Endothelial cell of hepatic sinusoid (primary cell): Measurements from ENCODE around the gene LCP1.

Source experiments
- in situ Hi-C: cut with HindIII; loops from 2 replicates; pipeline ENCODE4 v1.10.0; 2017; ENCODE audit warnings: low sequenced_read_pairs

Gene LCP1

GRCh38 chr13:46183018-46183946, 1.3 kb upstream of the LCP1 start:
- in situ Hi-C loops, result no loop called here

DNA sequence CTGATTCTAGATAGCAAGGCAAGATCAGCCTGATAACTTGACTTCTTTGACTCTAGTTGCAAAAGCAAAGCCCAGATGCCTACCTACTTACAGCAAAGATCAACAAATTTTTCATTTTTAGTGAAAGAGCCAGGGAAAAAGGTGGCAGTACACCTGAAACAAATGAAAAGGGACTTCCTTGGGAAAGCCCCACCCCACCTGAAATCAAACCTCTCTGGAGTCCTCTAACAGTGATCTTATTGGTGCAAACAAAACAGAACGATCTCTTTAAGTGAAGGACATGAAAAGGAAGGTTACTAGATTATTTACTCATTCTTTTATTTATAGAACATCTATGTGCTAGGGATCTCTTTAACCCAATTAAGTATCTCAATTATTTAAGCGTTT, 507 bp upstream of the LCP1 start:
- in situ Hi-C loops, result no loop called here

- in situ Hi-C loops, result no loop called here
Observed at GRCh38 chr13:46181377-46181839, 569 bp downstream of the LCP1 start.

DNA sequence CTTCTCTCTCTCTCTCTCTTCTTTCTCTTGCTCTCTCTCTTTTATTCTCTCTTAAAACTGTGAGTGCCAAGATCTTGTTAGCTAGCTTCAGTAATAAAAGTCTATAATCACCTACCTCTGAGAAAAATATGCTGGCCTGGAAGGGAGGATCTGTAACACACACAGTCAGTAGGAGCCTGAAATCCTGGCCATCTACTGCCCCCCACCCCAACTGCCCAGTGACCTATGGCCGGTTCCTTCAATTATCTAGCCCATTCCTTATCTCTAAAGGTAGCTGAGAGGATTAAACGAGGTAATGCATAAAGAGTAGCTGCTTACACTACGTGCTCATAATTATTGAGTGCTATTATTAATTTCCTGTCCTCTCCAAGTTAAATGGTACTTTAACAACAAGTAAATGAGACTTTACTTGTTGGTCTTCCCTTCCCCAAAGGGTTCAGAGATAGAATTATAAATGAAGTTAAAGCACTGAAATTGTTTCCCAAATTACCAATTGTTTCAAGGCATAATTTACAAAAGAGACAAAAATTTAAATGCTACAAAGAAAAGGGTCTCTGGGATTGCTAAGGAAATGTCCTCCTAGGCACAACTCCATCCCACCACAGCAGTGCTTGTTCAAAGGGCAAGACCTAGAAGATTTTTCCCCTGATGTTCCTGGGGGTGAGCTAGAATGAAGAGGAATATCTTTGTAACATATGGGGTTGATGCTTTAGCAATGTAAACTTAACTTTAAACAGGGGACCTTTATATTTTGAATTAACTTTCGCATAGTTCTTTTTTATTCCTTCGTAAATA, 1.8 kb downstream of the LCP1 start:
- in situ Hi-C loops, result no loop called here

DNA sequence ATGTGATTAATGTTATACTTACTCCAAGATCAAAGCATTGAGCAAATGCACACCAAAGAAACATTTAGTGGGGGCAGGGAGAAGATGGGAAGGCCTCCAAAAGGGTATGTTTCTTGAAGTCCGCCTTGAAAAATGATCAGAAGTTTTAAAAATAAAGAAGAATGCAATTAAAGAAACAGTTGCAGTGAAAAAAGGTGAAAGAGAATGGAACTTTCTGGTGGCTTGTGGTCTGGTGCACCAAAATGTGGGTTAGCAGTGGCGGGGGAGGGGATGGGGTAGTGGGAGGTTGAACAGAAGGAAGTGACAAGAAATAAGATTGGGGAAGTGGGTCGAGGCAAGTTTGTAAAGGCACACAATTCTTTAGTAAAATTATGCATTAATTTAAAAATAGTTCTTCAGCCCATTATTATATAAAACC, 2.5 kb downstream of the LCP1 start:
- in situ Hi-C loops, result no loop called here

- in situ Hi-C loops, result no loop called here
Observed at GRCh38 chr13:46178821-46179220, 3.2 kb downstream of the LCP1 start.

GRCh38 chr13:46178143-46178542, 3.8 kb downstream of the LCP1 start:
- in situ Hi-C loops, result no loop called here

DNA sequence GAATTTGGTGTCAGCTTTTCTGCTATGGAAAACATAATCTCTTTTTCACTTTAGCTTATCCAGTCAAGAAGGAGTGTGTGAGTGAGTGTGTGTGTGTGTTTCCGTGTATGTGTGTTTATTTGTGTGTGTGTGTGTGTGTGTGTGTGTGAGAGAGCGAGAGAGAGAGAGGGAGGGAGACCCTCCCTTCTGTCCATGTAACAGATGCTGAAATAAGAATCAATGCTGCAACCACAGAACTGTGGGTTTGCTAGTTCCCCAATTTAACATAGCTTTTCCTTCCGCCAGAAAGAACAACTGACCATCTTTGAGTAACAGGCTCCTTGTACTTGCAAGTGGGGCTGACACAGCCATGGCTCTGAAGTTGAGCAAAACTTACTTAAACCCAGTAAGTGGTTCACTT, 5.2 kb downstream of the LCP1 start:
- in situ Hi-C loops, result no loop called here

DNA sequence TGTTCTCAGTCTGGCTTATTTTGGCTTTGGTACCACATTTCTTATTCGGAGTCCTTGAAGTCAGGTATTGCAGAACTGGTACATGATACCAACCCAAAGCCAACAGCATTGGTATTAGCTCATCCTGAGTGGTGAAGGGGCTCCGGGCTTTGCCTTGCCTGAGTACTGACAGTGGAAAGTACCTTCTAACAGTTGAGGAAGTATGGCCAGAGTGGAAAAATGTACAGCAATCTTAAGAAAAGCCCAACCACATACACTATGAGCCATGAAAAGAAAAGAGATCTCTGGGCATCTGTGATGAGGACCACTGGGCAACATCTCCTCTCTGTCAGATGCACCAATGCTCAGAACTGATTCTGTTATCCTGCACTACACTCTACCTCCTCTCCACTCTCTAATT, 8.3 kb downstream of the LCP1 start:
- in situ Hi-C loops, result no loop called here

DNA sequence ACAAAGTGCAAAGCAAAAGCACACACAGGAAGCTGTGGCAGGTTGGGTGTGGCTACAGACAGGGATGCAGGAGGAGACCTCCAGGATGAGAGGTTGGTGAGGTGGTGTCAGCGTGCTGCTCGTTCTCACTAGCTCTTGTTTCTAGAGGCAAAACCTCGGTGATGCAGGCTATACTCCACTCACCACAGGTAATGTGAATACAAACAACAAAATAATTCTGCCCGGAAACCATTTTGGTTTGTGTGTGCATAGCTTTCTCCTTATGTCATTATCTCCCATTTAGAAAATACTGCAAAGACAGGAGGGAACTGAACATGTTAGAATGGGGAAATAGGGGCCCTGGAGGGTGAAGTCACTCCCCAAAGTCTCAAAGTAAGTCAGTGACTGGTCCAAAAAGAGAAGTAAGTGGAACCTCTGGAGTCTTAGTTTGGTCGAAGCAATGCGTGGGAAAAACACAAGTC, 9.4 kb downstream of the LCP1 start:
- in situ Hi-C loops, result no loop called here

GRCh38 chr13:46171739-46172138, 10.2 kb downstream of the LCP1 start:
- in situ Hi-C loops, result no loop called here

DNA sequence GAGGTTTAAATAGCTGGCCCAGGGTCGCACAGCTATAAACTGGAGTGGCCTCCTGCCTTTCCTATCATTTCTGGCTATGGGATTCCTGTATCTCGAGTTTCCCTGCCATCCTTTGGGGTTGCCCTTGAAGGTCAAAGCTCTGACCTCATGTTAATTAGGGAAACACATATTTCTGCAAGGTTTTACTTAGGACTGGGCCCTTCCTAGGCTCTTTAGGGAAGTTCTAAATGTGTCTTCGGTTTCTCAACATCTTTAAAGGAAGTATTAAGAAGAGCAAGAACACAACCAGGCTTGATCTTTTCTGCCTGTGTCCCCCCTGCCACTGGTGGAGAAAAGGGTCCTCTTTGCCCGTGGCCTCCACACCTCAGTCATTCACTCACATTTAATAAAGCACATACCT, 10.8 kb downstream of the LCP1 start:
- in situ Hi-C loops, result no loop called here

GRCh38 chr13:46170687-46171086, 11.3 kb downstream of the LCP1 start:
- in situ Hi-C loops, result no loop called here

GRCh38 chr13:46170268-46170667, 11.7 kb downstream of the LCP1 start:
- in situ Hi-C loops, result no loop called here

DNA sequence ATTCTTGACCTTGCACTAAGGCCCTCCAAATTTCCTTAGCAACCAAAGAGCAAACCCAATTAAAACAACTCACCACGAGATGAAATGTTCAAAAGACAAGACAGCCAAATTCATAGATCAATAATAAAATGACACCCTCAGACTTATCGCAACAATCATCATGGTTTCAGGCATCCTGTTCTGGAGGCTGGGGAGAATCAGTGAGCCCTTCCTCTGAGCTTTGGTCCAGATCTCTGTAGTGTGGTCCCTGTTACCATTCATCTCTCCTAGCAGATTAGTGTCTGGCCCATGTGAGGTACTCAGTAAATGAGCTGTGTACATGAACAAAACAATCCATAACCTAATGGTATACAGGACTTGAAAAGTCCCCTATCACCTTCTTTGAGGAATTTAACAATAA, 12.2 kb downstream of the LCP1 start:
- in situ Hi-C loops, result no loop called here

- in situ Hi-C loops, result no loop called here
Observed at GRCh38 chr13:46168783-46169182, 13.2 kb downstream of the LCP1 start.

GRCh38 chr13:46168341-46168740, 13.6 kb downstream of the LCP1 start:
- in situ Hi-C loops, result no loop called here

DNA sequence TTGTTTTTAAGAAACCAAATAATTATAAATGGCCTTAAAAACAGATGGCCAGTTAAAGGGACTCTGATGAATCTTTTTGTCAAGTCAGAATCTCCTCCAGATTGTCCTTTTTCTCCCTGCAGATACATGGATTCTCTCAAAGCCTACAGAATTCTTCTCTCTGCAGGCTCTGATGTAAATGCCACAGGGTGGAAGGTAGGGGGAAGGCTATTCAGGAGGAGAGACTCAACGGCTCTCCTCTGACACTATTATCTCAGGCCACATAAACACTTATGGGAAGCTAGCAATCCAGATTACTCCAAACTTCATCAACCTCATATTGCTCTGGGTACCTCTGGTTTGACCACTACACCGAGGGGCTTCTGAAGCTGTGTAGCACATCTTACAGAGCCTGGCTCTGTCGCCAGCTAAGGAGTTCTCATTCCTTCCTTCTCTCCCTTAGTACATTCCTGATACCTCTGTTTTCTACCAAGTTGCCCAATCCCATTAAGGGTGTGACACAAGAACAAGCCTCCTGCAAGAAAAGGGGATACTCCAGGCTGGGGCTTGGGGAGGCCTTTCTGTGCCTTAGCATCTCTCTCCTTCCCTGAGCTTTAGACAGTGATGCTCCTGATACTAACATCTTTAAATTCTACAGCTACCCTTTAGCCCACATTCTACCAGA, 14.9 kb downstream of the LCP1 start:
- in situ Hi-C loops, result no loop called here

GRCh38 chr13:46166224-46166584, 15.8 kb downstream of the LCP1 start:
- in situ Hi-C loops, result no loop called here

DNA sequence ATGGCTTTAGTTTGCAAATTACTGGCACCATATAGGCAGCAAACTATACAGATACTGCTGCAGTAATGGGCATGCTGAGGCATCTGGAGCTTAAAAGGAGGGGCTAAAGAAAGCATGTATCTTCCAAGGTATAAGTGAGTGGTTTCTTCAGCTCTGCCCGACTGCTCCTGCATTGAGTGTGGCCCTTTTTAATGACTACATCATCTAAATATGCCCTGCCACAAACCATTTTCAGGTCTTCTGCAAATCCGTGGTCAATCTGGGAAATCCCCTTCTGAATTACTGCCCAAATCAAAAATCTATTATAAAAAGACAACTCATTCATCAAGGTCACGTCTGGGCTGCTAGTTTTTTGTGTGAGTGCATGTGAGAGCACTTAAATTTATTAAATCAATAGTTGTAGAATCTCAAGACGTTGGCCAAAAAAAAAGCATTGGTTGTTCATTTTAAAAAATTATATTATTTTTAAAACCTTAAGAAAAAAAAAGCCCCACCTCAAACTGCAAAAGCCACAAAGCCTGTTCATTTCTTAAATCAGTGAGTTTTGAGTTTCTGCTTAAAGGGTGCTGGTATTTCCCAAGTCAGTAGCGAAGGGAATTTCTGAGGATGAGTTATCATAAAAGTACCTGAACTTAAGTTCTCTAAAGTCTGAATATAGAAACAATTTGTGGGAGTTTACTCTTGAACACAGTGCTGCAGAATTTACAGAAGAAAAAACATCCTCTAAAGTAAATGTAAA, 16.3 kb downstream of the LCP1 start:
- in situ Hi-C loops, result no loop called here

DNA sequence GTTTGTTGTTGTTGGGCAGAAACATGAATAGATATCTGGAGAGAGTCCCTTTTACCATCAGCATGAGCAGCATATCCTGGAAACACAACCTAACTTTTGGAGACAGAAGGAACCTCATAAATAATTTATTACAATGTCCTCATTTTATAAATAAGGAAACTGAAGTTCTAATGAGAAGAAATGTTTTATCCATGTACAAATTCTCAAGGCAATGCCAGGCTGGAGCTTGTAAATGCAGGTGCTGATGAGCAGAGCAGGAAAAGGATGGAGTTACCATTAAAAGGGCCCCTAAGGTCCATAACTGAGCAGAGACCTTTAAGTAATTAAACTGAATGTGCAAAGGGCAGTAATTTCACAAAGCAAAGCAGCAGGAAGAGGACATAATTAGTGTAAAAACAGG, 17.3 kb downstream of the LCP1 start:
- in situ Hi-C loops, result no loop called here
